HEK293 (cell line): ENCODE measurements around the gene ERICH4.
A peak's percentile ranks its signal among the peaks of the same experiment; 100 is the strongest.

Source experiments
- CTCF ChIA-PET: fragments of 350-600 bp; formaldehyde crosslinking; extraction: SDS; loops from one replicate; lab custom pipeline; 2021; ENCODE audit warnings: antibody characterized with exemption; lab: Yijun Ruan, JAX
- POLR2A ChIA-PET: fragments of 300-600 bp; formaldehyde crosslinking; extraction: SDS; loops from one replicate; lab custom pipeline; 2020; ENCODE audit warnings: antibody characterized with exemption, inconsistent platforms; lab: Yijun Ruan, JAX
- H3K27ac ChIP-seq: fragments of 200-500 bp; sonication (Bioruptor generic); 2 replicates; pipeline ENCODE4 v1.5.1; 2014; ENCODE audit warnings: low read depth, low read length, control low read depth, inconsistent platforms; ENCODE audit errors: extremely low read depth
- H3K36me3 ChIP-seq, 2 experiments: fragments of 200-500 bp in 1 of 2; sonication (Bioruptor generic) in 1 of 2; 1 replicate in 1 of 2; 2 replicates in 1 of 2; pipeline ENCODE4 v1.5.1; 2014 to 2017; ENCODE audit warnings: inconsistent platforms in 2 of 2, low read length in 2 of 2; ENCODE audit not compliant: control insufficient read depth in 2 of 2, insufficient read depth in 1 of 2
- H3K4me1 ChIP-seq: fragments of 200-500 bp; sonication (Bioruptor generic); 2 replicates; pipeline ENCODE4 v1.5.1; 2014; ENCODE audit warnings: mild to moderate bottlenecking, low read length, inconsistent platforms; ENCODE audit not compliant: control insufficient read depth, insufficient read depth
- H3K4me3 ChIP-seq: 2 replicates; pipeline ENCODE4 v1.5.1; 2011; ENCODE audit warnings: low read depth, mild to moderate bottlenecking, control low read depth, low read length, moderate library complexity
- H3K9me3 ChIP-seq: fragments of 200-500 bp; sonication (Bioruptor generic); 2 replicates; pipeline ENCODE4 v1.5.1; 2014; ENCODE audit warnings: low read depth, low read length, inconsistent platforms; ENCODE audit not compliant: control insufficient read depth, insufficient read depth
- KLF1 ChIP-seq: fragments of 450-650 bp; formaldehyde crosslinking; IDR thresholded peaks from 2 replicates; pipeline ENCODE4 v1.5.1; 2016; ENCODE audit warnings: missing biosample characterization, missing genetic modification characterization
- KLF16 ChIP-seq: fragments of 450-650 bp; formaldehyde crosslinking; IDR thresholded peaks from 2 replicates; pipeline ENCODE4 v1.5.1; 2017; ENCODE audit warnings: missing biosample characterization, missing genetic modification characterization
- SP7 ChIP-seq: fragments of 450-650 bp; formaldehyde crosslinking; IDR thresholded peaks from 2 replicates; pipeline ENCODE4 v1.5.1; 2016; ENCODE audit warnings: missing biosample characterization, missing genetic modification characterization
- WT1 ChIP-seq: fragments of 450-650 bp; formaldehyde crosslinking; IDR thresholded peaks from 2 replicates; pipeline ENCODE4 v1.5.1; 2016; ENCODE audit warnings: missing biosample characterization, missing genetic modification characterization
- ZFP3 ChIP-seq: fragments of 450-650 bp; formaldehyde crosslinking; IDR thresholded peaks from 2 replicates; pipeline ENCODE4 v1.5.1; 2016; ENCODE audit warnings: low read depth, missing biosample characterization, missing genetic modification characterization
- ZNF114 ChIP-seq: fragments of 450-650 bp; formaldehyde crosslinking; IDR thresholded peaks from 2 replicates; pipeline ENCODE4 v1.5.0; 2017; ENCODE audit warnings: missing biosample characterization, missing genetic modification characterization
- ZNF121 ChIP-seq: fragments of 450-650 bp; formaldehyde crosslinking; IDR thresholded peaks from 2 replicates; pipeline ENCODE4 v1.5.1; 2016; ENCODE audit warnings: missing biosample characterization, missing genetic modification characterization
- ZNF133 ChIP-seq: fragments of 450-650 bp; formaldehyde crosslinking; IDR thresholded peaks from 2 replicates; pipeline ENCODE4 v1.5.1; 2016; ENCODE audit warnings: missing biosample characterization, missing genetic modification characterization
- ZNF16 ChIP-seq: fragments of 450-650 bp; formaldehyde crosslinking; IDR thresholded peaks from 2 replicates; pipeline ENCODE4 v1.5.1; 2016; ENCODE audit warnings: low read depth, missing biosample characterization, missing genetic modification characterization
- ZNF169 ChIP-seq: fragments of 450-650 bp; formaldehyde crosslinking; IDR thresholded peaks from 2 replicates; pipeline ENCODE4 v1.5.1; 2016; ENCODE audit warnings: missing biosample characterization, missing genetic modification characterization
- ZNF202 ChIP-seq: fragments of 450-650 bp; formaldehyde crosslinking; IDR thresholded peaks from 2 replicates; pipeline ENCODE4 v1.5.1; 2016; ENCODE audit warnings: missing biosample characterization, missing genetic modification characterization, borderline replicate concordance
- ZNF23 ChIP-seq: fragments of 450-650 bp; formaldehyde crosslinking; IDR thresholded peaks from 2 replicates; pipeline ENCODE4 v1.5.1; 2016; ENCODE audit warnings: missing biosample characterization, missing genetic modification characterization, borderline replicate concordance
- ZNF335 ChIP-seq: fragments of 450-650 bp; formaldehyde crosslinking; conservative IDR thresholded peaks from 2 replicates; pipeline ENCODE4 v1.5.1; 2016; ENCODE audit warnings: missing biosample characterization, missing genetic modification characterization
- ZNF350 ChIP-seq: fragments of 450-650 bp; formaldehyde crosslinking; IDR thresholded peaks from 2 replicates; pipeline ENCODE4 v1.5.0; 2017; ENCODE audit warnings: missing biosample characterization, mild to moderate bottlenecking, missing genetic modification characterization
- ZNF37A ChIP-seq: fragments of 450-650 bp; IDR thresholded peaks from 2 replicates; pipeline ENCODE4 v1.5.1; 2018; ENCODE audit warnings: missing biosample characterization, missing genetic modification characterization
- ZNF558 ChIP-seq: fragments of 450-650 bp; formaldehyde crosslinking; IDR thresholded peaks from 2 replicates; pipeline ENCODE4 v1.5.1; 2016; ENCODE audit warnings: missing biosample characterization, missing genetic modification characterization
- ZNF623 ChIP-seq: fragments of 450-650 bp; formaldehyde crosslinking; IDR thresholded peaks from 2 replicates; pipeline ENCODE4 v1.5.1; 2016; ENCODE audit warnings: missing biosample characterization, missing genetic modification characterization
- ZNF776 ChIP-seq: fragments of 450-650 bp; formaldehyde crosslinking; IDR thresholded peaks from 2 replicates; pipeline ENCODE4 v1.5.0; 2017; ENCODE audit warnings: missing biosample characterization, missing genetic modification characterization, borderline replicate concordance
- ZNF785 ChIP-seq: fragments of 450-650 bp; formaldehyde crosslinking; IDR thresholded peaks from 2 replicates; pipeline ENCODE4 v1.5.1; 2016; ENCODE audit warnings: missing biosample characterization, missing genetic modification characterization
- ZNF791 ChIP-seq: fragments of 450-650 bp; formaldehyde crosslinking; IDR thresholded peaks from 2 replicates; pipeline ENCODE4 v1.5.1; 2016; ENCODE audit warnings: missing biosample characterization, missing genetic modification characterization
- TF ChIP-seq, protein P1 (sequence below): fragments of 450-650 bp; formaldehyde crosslinking; IDR thresholded peaks from 2 replicates; pipeline ENCODE4 v1.5.1; 2016; ENCODE audit warnings: missing biosample characterization, missing genetic modification characterization
- TF ChIP-seq, protein P2 (sequence below): fragments of 450-650 bp; formaldehyde crosslinking; IDR thresholded peaks from 2 replicates; pipeline ENCODE4 v1.5.1; 2016; ENCODE audit warnings: missing biosample characterization, missing genetic modification characterization, low read depth
- TF ChIP-seq, protein P3 (sequence below): fragments of 450-650 bp; formaldehyde crosslinking; IDR thresholded peaks from 2 replicates; pipeline ENCODE4 v1.5.1; 2016; ENCODE audit warnings: missing biosample characterization, missing genetic modification characterization

The ERICH4 gene

GRCh38 chr19:41405776-41406175 is 37.2 kb upstream of the ERICH4 start:
- Histone ChIP-seq H3K27ac (no peak overlapping the region), H3K4me3 (no peak overlapping the region), H3K36me3 (no peaks in the 10 kb centered on the region; a peak in 1 of 3 replicates), H3K4me1 (peaks cover 5% of the 10 kb centered on the region; the same call in 1 of the 2 replicates), H3K9me3 (no peaks in the 10 kb centered on the region)
- ChIA-PET POLR2A (interaction anchor here (0.6 to 1.7 kb wide), 3 partner anchors 23 to 42 kb away, joined by 3 to 5 read pairs (median 3); partner anchors contain the start of genes B9D2 and DMAC2), CTCF (interaction anchor here (1.5 to 1.6 kb wide), 2 partner anchors 43 to 158 kb away, joined by 3 to 6 read pairs; no protein-coding TSS in a partner anchor)
- no peak for TF ChIP-seq ZNF169 (tag by site-specific recombination)
- no peak for TF ChIP-seq ZNF202 (tag by site-specific recombination)
- TF ChIP-seq ZNF776, result no peak
- TF ChIP-seq WT1 (tag by site-specific recombination), result no peak
- TF ChIP-seq ZNF133 (tag by site-specific recombination), result no peak
- TF ChIP-seq ZNF558 (tag by site-specific recombination), result no peak
- TF ChIP-seq, protein P1, sequence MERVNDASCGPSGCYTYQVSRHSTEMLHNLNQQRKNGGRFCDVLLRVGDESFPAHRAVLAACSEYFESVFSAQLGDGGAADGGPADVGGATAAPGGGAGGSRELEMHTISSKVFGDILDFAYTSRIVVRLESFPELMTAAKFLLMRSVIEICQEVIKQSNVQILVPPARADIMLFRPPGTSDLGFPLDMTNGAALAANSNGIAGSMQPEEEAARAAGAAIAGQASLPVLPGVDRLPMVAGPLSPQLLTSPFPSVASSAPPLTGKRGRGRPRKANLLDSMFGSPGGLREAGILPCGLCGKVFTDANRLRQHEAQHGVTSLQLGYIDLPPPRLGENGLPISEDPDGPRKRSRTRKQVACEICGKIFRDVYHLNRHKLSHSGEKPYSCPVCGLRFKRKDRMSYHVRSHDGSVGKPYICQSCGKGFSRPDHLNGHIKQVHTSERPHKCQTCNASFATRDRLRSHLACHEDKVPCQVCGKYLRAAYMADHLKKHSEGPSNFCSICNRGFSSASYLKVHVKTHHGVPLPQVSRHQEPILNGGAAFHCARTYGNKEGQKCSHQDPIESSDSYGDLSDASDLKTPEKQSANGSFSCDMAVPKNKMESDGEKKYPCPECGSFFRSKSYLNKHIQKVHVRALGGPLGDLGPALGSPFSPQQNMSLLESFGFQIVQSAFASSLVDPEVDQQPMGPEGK (tag by site-specific recombination), result no peak
- TF ChIP-seq ZNF350, result no peak
- TF ChIP-seq ZNF623 (tag by site-specific recombination), result no peak
- no peak for TF ChIP-seq SP7 (tag by site-specific recombination)

GRCh38 chr19:41407271-41407670 is 35.7 kb upstream of the ERICH4 start:
- no peaks in the 10 kb centered on the region for H3K9me3 ChIP-seq
- H3K4me3 ChIP-seq, result no peak overlapping the region
- ChIA-PET CTCF (interaction anchor here (0.6 to 1.5 kb wide), 2 partner anchors 32 to 247 kb away, joined by 3 to 4 read pairs; no protein-coding TSS in a partner anchor), POLR2A (no interaction called here)
- TF ChIP-seq ZNF791 (tag by site-specific recombination) (no peak), KLF16 (no peak), ZNF114 (no peak), ZNF121 (tag by site-specific recombination) (no peak), KLF1 (tag by site-specific recombination) (no peak), ZNF37A (no peak), ZNF23 (tag by site-specific recombination) (no peak), ZFP3 (tag by site-specific recombination) (no peak), ZNF335 (tag by site-specific recombination) (no peak), ZNF16 (tag by site-specific recombination) (no peak), ZNF785 (no peak)
- TF ChIP-seq, protein P2, sequence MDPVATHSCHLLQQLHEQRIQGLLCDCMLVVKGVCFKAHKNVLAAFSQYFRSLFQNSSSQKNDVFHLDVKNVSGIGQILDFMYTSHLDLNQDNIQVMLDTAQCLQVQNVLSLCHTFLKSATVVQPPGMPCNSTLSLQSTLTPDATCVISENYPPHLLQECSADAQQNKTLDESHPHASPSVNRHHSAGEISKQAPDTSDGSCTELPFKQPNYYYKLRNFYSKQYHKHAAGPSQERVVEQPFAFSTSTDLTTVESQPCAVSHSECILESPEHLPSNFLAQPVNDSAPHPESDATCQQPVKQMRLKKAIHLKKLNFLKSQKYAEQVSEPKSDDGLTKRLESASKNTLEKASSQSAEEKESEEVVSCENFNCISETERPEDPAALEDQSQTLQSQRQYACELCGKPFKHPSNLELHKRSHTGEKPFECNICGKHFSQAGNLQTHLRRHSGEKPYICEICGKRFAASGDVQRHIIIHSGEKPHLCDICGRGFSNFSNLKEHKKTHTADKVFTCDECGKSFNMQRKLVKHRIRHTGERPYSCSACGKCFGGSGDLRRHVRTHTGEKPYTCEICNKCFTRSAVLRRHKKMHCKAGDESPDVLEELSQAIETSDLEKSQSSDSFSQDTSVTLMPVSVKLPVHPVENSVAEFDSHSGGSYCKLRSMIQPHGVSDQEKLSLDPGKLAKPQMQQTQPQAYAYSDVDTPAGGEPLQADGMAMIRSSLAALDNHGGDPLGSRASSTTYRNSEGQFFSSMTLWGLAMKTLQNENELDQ (tag by site-specific recombination), result no peak
- TF ChIP-seq, protein P3, sequence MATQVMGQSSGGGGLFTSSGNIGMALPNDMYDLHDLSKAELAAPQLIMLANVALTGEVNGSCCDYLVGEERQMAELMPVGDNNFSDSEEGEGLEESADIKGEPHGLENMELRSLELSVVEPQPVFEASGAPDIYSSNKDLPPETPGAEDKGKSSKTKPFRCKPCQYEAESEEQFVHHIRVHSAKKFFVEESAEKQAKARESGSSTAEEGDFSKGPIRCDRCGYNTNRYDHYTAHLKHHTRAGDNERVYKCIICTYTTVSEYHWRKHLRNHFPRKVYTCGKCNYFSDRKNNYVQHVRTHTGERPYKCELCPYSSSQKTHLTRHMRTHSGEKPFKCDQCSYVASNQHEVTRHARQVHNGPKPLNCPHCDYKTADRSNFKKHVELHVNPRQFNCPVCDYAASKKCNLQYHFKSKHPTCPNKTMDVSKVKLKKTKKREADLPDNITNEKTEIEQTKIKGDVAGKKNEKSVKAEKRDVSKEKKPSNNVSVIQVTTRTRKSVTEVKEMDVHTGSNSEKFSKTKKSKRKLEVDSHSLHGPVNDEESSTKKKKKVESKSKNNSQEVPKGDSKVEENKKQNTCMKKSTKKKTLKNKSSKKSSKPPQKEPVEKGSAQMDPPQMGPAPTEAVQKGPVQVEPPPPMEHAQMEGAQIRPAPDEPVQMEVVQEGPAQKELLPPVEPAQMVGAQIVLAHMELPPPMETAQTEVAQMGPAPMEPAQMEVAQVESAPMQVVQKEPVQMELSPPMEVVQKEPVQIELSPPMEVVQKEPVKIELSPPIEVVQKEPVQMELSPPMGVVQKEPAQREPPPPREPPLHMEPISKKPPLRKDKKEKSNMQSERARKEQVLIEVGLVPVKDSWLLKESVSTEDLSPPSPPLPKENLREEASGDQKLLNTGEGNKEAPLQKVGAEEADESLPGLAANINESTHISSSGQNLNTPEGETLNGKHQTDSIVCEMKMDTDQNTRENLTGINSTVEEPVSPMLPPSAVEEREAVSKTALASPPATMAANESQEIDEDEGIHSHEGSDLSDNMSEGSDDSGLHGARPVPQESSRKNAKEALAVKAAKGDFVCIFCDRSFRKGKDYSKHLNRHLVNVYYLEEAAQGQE (tag by site-specific recombination), result no peak
- no peaks in the 10 kb centered on the region; a peak in 1 of 3 replicates for H3K36me3 ChIP-seq
- H3K4me1 ChIP-seq, result peaks cover 5% of the 10 kb centered on the region; the same call in 1 of the 2 replicates
- H3K27ac ChIP-seq, result 0 out of 2 replicates have a peak overlapping the region, but pooled peaks have one; percentile 34
